ENCODE data around the gene FKBP6. TPM values are rescaled to one million over a fixed set of nuclear protein-coding genes. Genes with fewer than 3 reads are reported as not detected.

The FKBP6 gene
- total and polyA plus RNA-seq, 2 of the 13 experiments (the other 11 are each of a cell fraction or from before 2014, with no cell fraction given), result 0.07 to 0.20 TPM

- peak; percentile 95 for TF ChIP-seq NKX3-1 (CRISPR knock-in tag; IDR thresholded peaks at IDR 0.05)
- TF ChIP-seq ZNF317 (CRISPR knock-in tag; IDR thresholded peaks at IDR 0.05), result peak; percentile 80
- no peak for TF ChIP-seq GLMP (CRISPR knock-in tag; IDR thresholded peaks at IDR 0.05; ENCODE audit: borderline replicate concordance)
- peak; percentile 45 for TF ChIP-seq PATZ1 (CRISPR knock-in tag; IDR thresholded peaks at IDR 0.05)
- peak; percentile 38; the same call in 1 of the 2 replicates for TF ChIP-seq FOXO1 (CRISPR knock-in tag; IDR thresholded peaks at IDR 0.05)
- no peak for TF ChIP-seq DZIP1 (CRISPR knock-in tag; IDR thresholded peaks at IDR 0.05)
- TF ChIP-seq, protein P1, sequence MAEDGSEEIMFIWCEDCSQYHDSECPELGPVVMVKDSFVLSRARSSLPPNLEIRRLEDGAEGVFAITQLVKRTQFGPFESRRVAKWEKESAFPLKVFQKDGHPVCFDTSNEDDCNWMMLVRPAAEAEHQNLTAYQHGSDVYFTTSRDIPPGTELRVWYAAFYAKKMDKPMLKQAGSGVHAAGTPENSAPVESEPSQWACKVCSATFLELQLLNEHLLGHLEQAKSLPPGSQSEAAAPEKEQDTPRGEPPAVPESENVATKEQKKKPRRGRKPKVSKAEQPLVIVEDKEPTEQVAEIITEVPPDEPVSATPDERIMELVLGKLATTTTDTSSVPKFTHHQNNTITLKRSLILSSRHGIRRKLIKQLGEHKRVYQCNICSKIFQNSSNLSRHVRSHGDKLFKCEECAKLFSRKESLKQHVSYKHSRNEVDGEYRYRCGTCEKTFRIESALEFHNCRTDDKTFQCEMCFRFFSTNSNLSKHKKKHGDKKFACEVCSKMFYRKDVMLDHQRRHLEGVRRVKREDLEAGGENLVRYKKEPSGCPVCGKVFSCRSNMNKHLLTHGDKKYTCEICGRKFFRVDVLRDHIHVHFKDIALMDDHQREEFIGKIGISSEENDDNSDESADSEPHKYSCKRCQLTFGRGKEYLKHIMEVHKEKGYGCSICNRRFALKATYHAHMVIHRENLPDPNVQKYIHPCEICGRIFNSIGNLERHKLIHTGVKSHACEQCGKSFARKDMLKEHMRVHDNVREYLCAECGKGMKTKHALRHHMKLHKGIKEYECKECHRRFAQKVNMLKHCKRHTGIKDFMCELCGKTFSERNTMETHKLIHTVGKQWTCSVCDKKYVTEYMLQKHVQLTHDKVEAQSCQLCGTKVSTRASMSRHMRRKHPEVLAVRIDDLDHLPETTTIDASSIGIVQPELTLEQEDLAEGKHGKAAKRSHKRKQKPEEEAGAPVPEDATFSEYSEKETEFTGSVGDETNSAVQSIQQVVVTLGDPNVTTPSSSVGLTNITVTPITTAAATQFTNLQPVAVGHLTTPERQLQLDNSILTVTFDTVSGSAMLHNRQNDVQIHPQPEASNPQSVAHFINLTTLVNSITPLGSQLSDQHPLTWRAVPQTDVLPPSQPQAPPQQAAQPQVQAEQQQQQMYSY (CRISPR knock-in tag; IDR thresholded peaks at IDR 0.05), result no peak
- peak; percentile 71; the same call in 1 of the 2 replicates for TF ChIP-seq ZBTB10 (CRISPR knock-in tag; IDR thresholded peaks at IDR 0.05; ENCODE audit: borderline replicate concordance)
- TF ChIP-seq, protein P2, sequence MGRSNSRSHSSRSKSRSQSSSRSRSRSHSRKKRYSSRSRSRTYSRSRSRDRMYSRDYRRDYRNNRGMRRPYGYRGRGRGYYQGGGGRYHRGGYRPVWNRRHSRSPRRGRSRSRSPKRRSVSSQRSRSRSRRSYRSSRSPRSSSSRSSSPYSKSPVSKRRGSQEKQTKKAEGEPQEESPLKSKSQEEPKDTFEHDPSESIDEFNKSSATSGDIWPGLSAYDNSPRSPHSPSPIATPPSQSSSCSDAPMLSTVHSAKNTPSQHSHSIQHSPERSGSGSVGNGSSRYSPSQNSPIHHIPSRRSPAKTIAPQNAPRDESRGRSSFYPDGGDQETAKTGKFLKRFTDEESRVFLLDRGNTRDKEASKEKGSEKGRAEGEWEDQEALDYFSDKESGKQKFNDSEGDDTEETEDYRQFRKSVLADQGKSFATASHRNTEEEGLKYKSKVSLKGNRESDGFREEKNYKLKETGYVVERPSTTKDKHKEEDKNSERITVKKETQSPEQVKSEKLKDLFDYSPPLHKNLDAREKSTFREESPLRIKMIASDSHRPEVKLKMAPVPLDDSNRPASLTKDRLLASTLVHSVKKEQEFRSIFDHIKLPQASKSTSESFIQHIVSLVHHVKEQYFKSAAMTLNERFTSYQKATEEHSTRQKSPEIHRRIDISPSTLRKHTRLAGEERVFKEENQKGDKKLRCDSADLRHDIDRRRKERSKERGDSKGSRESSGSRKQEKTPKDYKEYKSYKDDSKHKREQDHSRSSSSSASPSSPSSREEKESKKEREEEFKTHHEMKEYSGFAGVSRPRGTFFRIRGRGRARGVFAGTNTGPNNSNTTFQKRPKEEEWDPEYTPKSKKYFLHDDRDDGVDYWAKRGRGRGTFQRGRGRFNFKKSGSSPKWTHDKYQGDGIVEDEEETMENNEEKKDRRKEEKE (IDR thresholded peaks at IDR 0.05), result no peak
Measured at GRCh38 chr7:73308665-73309214, 19.2 kb upstream of the FKBP6 start, which contains the start of gene NSUN5 (continued).

Measured in HepG2 (cell line).